Neural progenitor cell (in vitro differentiated cells): ENCODE results near the gene GRAMD4.

Experiments
- CTCF ChIP-seq: fragments of 200-600 bp; sonication (generic); IDR thresholded peaks from 2 replicates; pipeline ENCODE4 v1.5.1; 2017; ENCODE audit warnings: antibody characterized with exemption, mild to moderate bottlenecking
- EZH2 ChIP-seq: fragments of 200-600 bp; sonication (generic); IDR thresholded peaks from 2 replicates; pipeline ENCODE4 v1.6.1; 2017; ENCODE audit warnings: antibody characterized with exemption, mild to moderate bottlenecking, moderate library complexity
- EZH2phosphoT487 ChIP-seq: fragments of 200-600 bp; sonication (generic); IDR thresholded peaks from 2 replicates; pipeline ENCODE4 v1.6.1; 2017; ENCODE audit warnings: antibody characterized with exemption

GRCh38 chr22:46586123-46586519, 34.1 kb upstream of the GRAMD4 start:
- TF ChIP-seq EZH2 (no peak), CTCF (no peak), EZH2phosphoT487 (no peak)
